ENCODE results near the gene SLC9A4. TPM values are rescaled to one million over a fixed set of nuclear protein-coding genes. Genes with fewer than 3 reads are reported as not detected.

SLC9A4 gene
- total and polyA plus RNA-seq, 2 donors (not counting 1 experiment from before 2014, with no cell fraction given), result not detected

GRCh38 chr2:102502576-102502975 lies 29.6 kb downstream of the SLC9A4 start:
- no peak for DNase-seq (ENCODE audit: low read depth in 2 of 2)
- no peaks in the 10 kb centered on the region for H3K9me3 ChIP-seq (ENCODE audit: control insufficient read depth, insufficient read depth, low read depth, low read length)
- H3K36me3 ChIP-seq (ENCODE audit: control insufficient read depth, insufficient read depth, low read length), result no peaks in the 10 kb centered on the region
- H3K27ac ChIP-seq (ENCODE audit: insufficient read depth, low read length), result no peak overlapping the region
- no peak overlapping the region for H3K4me2 ChIP-seq (ENCODE audit: extremely low read depth, insufficient read depth, low read length)
- H3K4me1 ChIP-seq (ENCODE audit: control insufficient read depth, extremely low read depth, insufficient read depth, low read length), result no peaks in the 10 kb centered on the region
- TF ChIP-seq CTCF (conservative IDR thresholded peaks at IDR 0.05 in 1 of 2, IDR thresholded peaks at IDR 0.05 in 1 of 2; ENCODE audit: low read depth in 1 of 2, low read length in 2 of 2), result no peak
- TF ChIP-seq EZH2 (IDR thresholded peaks at IDR 0.05; ENCODE audit: low read length, missing control alignments), result no peak
- H3K79me2 ChIP-seq (ENCODE audit: control insufficient read depth, insufficient read depth, low read length), result no peaks in the 10 kb centered on the region
- no peak overlapping the region for H3K9ac ChIP-seq (ENCODE audit: insufficient read depth, low read length)
- H2AFZ ChIP-seq (ENCODE audit: low read length), result no peak overlapping the region
- peaks cover 3% of the 10 kb centered on the region for H3K27me3 ChIP-seq (ENCODE audit: control insufficient read depth, insufficient read depth, low read length)
- H4K20me1 ChIP-seq (ENCODE audit: control insufficient read depth, extremely low read depth, insufficient read depth, low read length), result no peaks in the 10 kb centered on the region
- H3K4me3 ChIP-seq (replicated peaks in 1 of 4; ENCODE audit: control extremely low read depth in 1 of 4, insufficient read depth in 1 of 4, low read depth in 3 of 4, low read length in 4 of 4), result no peak overlapping the region

- Histone ChIP-seq H3K36me3 (ENCODE audit: control insufficient read depth, insufficient read depth, low read length) (no peaks in the 10 kb centered on the region), H3K4me1 (ENCODE audit: control insufficient read depth, extremely low read depth, insufficient read depth, low read length) (no peaks in the 10 kb centered on the region), H3K79me2 (ENCODE audit: control insufficient read depth, insufficient read depth, low read length) (no peaks in the 10 kb centered on the region), H3K9ac (ENCODE audit: insufficient read depth, low read length) (no peak overlapping the region), H3K27ac (ENCODE audit: insufficient read depth, low read length) (no peak overlapping the region), H3K27me3 (ENCODE audit: control insufficient read depth, insufficient read depth, low read length) (peaks cover 5% of the 10 kb centered on the region), H4K20me1 (ENCODE audit: control insufficient read depth, extremely low read depth, insufficient read depth, low read length) (no peaks in the 10 kb centered on the region), H3K4me3 (replicated peaks in 1 of 4; ENCODE audit: control extremely low read depth in 1 of 4, insufficient read depth in 1 of 4, low read depth in 3 of 4, low read length in 4 of 4) (no peak overlapping the region), H2AFZ (ENCODE audit: low read length) (no peak overlapping the region), H3K4me2 (ENCODE audit: extremely low read depth, insufficient read depth, low read length) (no peak overlapping the region), H3K9me3 (ENCODE audit: control insufficient read depth, insufficient read depth, low read depth, low read length) (no peaks in the 10 kb centered on the region)
- TF ChIP-seq CTCF (conservative IDR thresholded peaks at IDR 0.05 in 1 of 2, IDR thresholded peaks at IDR 0.05 in 1 of 2; ENCODE audit: low read depth in 1 of 2, low read length in 2 of 2) (no peak), EZH2 (IDR thresholded peaks at IDR 0.05; ENCODE audit: low read length, missing control alignments) (no peak)
- no peak for DNase-seq (ENCODE audit: low read depth in 2 of 2)
These were observed 31.8 kb downstream of the SLC9A4 start for GRCh38 chr2:102504833-102505232.

GRCh38 chr2:102505290-102505689 lies 32.3 kb downstream of the SLC9A4 start:
- Histone ChIP-seq H3K4me1 (ENCODE audit: control insufficient read depth, extremely low read depth, insufficient read depth, low read length) (no peaks in the 10 kb centered on the region), H3K27me3 (ENCODE audit: control insufficient read depth, insufficient read depth, low read length) (peaks cover 5% of the 10 kb centered on the region), H3K27ac (ENCODE audit: insufficient read depth, low read length) (no peak overlapping the region), H3K79me2 (ENCODE audit: control insufficient read depth, insufficient read depth, low read length) (no peaks in the 10 kb centered on the region), H3K9ac (ENCODE audit: insufficient read depth, low read length) (no peak overlapping the region), H3K36me3 (ENCODE audit: control insufficient read depth, insufficient read depth, low read length) (no peaks in the 10 kb centered on the region), H2AFZ (ENCODE audit: low read length) (no peak overlapping the region), H3K9me3 (ENCODE audit: control insufficient read depth, insufficient read depth, low read depth, low read length) (no peaks in the 10 kb centered on the region), H3K4me3 (replicated peaks in 1 of 4; ENCODE audit: control extremely low read depth in 1 of 4, insufficient read depth in 1 of 4, low read depth in 3 of 4, low read length in 4 of 4) (no peak overlapping the region), H4K20me1 (ENCODE audit: control insufficient read depth, extremely low read depth, insufficient read depth, low read length) (no peaks in the 10 kb centered on the region), H3K4me2 (ENCODE audit: extremely low read depth, insufficient read depth, low read length) (no peak overlapping the region)
- no peak for DNase-seq (ENCODE audit: low read depth in 2 of 2)
- TF ChIP-seq EZH2 (IDR thresholded peaks at IDR 0.05; ENCODE audit: low read length, missing control alignments) (no peak), CTCF (conservative IDR thresholded peaks at IDR 0.05 in 1 of 2, IDR thresholded peaks at IDR 0.05 in 1 of 2; ENCODE audit: low read depth in 1 of 2, low read length in 2 of 2) (no peak)

All from fibroblast of lung (primary cell).